ENCODE measurements around the gene FBXL12.
"Not testable (repeated sequence)": the region's sequence is repeated elsewhere in the genome, so short reads cannot be mapped to it uniquely, and the experiment has no call there.

Gene FBXL12

DNA sequence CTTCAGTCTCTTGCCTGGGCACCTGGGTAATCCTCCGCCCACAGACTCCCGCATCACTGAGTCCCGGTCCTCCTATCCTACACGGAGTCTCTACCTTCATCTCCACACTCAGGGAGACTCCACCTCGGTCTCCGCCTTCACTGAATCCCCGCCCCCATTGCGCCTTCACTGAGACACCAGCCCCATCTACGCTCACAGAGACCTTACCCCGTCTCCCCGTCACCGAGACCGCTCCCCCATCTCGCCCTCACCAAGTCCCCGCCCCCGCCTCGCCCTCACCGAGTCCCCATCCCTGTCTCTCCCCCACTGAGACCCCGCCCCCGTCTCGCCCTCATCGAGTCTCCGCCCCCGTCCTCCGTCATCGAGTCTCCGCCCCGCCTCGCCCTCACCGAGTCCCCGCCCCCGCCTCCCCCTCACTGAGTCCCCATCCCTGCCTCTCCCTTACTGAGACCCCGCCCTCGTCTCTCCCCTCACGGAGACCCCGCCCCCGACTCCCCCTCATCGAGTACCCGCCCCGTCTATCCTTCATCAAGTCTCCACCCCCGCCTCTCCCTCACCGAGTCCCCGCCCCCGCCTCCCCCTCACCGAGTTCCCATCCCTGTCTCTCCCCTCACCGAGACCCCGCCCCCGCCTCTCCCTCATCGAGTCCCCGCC lies 27.2 kb downstream of the FBXL12 start:
- peak; percentile 89 for DNase-seq

DNA sequence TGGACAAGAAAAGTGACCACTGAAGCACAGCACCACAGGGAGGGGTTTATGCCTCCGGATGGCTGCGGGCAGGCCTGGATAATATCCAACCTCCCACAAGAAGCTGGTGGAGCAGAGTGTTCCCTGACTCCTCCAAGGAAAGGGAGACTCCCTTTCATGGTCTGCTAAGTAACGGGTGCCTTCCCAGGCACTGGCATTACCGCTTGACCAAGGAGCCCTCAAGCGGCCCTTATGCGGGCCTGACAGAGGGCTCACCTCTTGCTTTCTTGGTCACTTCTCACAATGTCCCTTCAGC lies 27.9 kb downstream of the FBXL12 start:
- not testable (repeated sequence) for DNase-seq

DNA sequence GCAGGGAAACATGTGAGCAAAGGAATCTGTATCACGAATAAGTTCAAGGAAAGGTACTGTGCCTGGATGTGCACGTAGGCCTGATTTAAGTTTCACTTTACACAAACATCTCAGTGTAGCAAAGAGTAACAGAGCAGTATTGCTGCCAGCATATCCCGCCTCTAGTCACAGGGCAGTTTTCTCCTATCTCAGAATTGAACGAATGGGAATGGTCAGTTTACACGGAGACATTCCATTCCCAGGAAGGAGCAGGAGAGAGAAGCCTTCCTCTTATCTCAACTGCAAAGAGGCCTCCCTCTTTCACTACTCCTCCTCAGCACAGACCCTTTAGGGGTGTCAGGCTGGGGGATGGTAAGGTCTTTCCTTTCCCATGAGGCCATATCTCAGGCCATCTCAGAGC lies 29.3 kb downstream of the FBXL12 start:
- not testable (repeated sequence) for DNase-seq

DNA sequence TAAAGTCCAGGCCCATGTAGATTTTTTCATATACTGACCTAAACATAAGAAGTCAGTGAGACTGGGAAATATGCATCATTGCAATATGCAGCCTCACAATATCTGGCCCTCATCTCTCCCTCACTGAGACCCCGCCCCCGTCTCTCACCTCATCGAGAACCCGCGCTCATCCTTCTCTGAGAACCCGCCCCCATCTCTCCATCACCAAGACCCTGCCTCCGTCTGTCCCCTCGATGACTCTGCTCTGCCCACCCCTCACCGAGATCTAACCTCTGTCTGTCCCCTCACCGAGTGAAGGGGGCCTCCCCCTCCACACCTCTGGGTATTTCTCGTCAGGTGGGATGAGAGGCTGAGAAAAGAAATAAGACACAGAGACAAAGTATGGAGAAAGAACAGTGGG lies 29.8 kb downstream of the FBXL12 start:
- DNase-seq = no peak

DNA sequence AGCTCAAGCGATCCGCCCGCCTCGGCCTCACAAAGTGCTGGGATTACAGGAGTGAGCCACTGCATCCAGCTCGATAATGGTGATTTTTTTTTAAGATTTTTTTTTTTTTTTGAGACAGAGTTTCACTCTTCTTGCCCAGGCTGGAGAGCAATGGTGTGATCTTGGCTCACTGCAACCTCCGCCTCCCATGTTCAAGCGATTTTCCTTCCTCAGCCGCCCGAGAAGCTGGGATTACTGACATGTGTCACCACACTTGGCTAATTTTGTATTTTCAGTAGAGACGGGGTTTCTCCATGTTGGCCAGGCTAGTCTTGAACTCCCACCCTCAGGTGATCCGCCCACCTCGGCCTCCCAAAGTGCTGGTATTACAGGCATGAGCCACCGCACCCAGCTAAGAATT lies 30.3 kb downstream of the FBXL12 start:
- DNase-seq = not testable (repeated sequence)

DNA sequence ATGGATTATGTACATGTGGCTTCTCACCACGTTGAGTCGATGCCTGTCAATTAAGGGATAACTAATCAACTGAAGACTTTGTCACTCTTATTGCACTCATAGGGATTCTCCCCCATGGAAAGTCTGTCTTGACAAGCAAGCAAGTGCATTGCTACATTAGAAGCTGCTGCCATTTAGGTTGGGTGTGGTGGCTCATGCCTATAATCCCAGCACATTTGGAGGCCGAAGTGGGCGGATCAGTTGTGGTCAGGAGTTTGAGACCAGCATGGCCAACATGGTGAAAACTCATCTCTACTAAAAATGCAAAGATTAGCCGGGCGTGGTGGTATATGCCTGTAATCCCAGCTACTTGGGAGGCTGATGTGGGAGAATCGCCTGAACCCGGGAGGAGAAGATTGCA lies 32.1 kb downstream of the FBXL12 start:
- no peak for DNase-seq

DNA sequence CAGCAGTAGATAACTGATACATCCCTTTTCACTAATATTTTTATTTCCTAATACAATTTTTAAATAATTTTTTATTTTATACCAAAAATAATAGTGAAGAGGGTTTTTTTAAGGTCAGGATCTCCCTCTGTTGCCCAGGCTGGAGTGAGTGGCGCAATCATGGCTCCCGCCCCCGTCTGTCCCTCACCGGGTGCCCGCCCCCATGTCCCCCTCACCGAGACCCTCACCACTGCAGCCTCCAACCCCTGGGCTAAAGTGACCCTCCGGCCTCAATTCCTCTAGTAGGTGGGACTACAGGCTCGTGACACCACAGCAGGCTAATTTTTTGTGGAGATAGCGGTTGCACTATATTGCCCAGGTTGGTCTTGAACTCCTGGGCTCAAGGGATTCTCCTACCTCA lies 32.5 kb downstream of the FBXL12 start:
- DNase-seq = no peak

DNA sequence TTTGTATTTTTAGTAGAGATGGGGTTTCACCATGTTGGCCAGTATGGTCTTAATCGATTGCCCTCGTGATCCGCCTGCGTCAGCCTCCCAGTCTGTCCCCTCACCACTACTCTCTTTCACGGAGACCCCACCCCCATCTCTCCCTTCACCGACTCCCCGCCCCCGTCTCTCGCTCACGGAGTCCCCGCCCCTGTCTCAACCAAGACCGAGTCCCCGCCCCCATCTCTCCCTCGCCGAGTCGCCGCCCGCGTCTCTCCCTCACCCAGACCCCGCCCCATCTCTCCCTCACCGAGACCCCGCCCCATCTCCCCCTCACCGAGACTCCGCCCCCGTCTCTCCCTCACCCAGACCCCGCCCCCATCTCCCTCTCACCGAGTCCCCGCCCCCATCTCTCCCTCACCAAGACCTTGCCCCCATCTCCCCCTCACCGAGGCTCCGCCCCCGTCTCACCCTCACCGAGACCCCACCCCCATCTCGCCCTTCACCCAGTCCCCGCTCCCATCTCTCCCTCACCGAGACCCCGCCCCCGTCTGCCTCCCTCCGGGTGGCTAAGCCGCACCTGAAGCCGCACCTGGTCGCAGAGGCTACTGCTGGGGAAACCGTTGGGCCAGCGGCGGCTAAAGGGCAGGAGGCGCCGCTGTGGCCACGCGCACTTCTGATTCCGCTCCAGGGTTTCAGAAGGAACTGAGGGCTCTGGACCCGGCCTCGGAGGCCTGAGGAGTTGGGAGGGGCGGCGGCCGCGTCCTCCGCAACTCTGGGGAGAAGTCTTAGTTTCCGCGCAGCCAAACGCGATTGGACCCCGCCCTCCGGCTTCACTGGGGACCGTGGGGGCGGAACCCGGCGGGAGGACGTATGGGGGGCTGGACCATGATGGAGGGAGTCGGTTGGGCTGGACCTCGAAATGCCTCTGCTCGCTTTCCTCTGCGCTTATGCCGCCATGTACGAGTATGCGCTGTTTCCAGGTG lies 33.2 kb downstream of the FBXL12 start:
- DNase-seq = peak; percentile 93

DNA sequence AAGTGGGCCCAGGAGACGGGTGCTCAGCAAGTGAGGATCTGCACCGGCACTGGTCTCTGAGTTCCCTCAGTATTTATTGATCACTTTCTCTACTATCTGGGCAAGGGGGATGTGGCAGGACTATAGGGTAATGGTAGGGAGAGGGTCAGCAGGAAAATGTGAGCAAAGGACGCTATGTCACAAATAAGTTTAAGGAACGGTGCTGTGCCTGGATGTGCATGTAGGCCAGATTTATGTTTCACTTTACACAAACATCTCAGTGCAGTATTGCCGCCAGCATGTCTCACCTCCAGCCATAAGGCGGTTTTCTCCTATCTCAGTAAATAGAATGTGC lies 34.7 kb downstream of the FBXL12 start:
- DNase-seq = not testable (repeated sequence)

DNA sequence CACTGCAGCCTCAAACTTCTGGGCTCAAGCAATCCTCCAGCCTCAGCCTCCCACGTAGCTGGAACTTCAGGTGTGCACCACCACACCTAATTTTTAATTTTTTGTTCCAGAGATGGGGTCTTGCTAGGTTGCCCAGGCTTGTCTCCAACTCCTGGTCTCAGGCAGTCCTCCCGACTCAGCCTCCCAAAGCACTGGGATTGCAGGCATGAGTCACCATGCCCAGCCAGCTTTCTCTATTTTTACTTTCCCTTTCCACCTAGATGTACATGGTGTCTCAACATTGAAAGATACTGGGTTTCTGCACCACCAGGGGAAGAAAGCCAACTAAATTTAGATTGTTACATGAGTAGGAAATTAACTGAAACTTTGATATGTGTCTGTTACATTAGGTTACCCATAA lies 36.5 kb downstream of the FBXL12 start:
- no peak for DNase-seq

DNA sequence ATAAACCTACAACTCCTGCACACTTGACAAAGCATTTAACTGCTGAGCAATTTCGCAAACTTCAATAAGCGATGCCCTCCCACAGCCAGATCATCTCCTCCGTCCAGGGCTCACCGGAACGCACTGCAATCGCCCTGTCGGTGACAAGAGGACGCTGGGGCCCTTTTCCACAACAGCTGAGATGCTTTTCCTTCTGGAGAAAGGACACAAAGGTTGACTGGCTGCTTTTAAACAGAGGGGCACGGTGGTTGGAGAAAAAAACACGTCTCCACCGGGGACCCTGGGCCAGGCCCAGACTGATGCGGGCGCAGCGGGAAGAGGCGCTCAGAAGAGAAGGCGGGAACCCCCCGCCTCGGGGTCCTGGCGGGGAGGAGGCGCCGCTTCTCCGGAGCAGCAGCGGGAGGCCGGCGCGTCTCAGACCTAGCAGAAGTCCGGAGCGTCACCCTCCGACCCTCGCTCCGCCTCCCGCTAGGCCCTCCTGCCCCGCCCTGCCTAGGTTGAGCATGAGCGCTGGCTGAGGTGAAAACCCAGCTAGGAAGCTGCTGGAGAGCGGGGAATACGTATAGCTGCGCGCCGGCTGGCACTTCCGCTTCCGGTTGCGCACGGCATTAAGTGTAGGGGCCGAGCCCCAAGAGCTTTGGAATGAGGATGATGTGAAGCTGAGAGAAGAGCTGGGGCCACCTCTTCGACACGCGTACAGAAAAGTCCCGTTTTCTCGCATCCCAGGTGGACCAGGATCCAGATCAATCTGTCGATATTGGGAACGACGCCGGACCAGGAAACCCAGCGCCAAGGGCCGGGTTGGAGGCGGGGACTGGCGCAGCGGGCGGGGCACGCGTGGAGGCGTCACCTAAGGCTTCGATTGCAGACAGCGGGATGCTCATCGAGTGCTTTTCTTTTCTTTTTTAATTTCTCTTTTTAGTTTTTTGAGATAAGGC lies 50.4 kb downstream of the FBXL12 start, which contains the start of gene ZNF846:
ZNF846 (minus strand) TSS at position 564 of the 938 bp plus-strand sequence. CDS start 3,788 bp downstream, outside the sequence.
- peak; percentile 96 for DNase-seq

Measured in activated CD4-positive, alpha-beta T cell treated with anti-CD3 and anti-CD28 coated beads, Interleukin-10, Interleukin-2, amounts not matched to agents 100 ng/mL and 50 ng/mL, durations not matched to agents 16 hours and 8 hours (primary cell).